ENCODE measurements around the gene AZI2. TPM values are rescaled to one million over a fixed set of nuclear protein-coding genes. Genes with fewer than 3 reads are reported as not detected.
A peak's percentile ranks its signal among the peaks of the same experiment; 100 is the strongest.

AZI2 gene
- total RNA-seq, 1 donor from 2014 or later: 15.3 TPM

- Histone ChIP-seq H3K4me3 (no peak overlapping the region), H3K27ac (no peak overlapping the region), H3K36me3 (no peaks in the 10 kb centered on the region), H3K4me1 (no peaks in the 10 kb centered on the region), H3K9me3 (no peaks in the 10 kb centered on the region), H3K27me3 (no peaks in the 10 kb centered on the region)
- TF ChIP-seq CTCF (IDR thresholded peaks at IDR 0.05): no peak
- no peak for DNase-seq (ENCODE audit: low spot score in 2 of 2)
- intact Hi-C loops (cut with DNase I): no loop called here
Observed at GRCh38 chr3:28291577-28291976, 57.0 kb downstream of the AZI2 start.

- DNase-seq (ENCODE audit: low spot score in 2 of 2): no peak
- H3K27ac ChIP-seq: no peak overlapping the region
- no peak overlapping the region for H3K4me3 ChIP-seq
- H3K36me3 ChIP-seq: no peaks in the 10 kb centered on the region
- intact Hi-C loops (cut with DNase I): no loop called here
- H3K4me1 ChIP-seq: no peaks in the 10 kb centered on the region
- no peak for TF ChIP-seq CTCF (IDR thresholded peaks at IDR 0.05)
- no peaks in the 10 kb centered on the region for H3K9me3 ChIP-seq
- no peaks in the 10 kb centered on the region for H3K27me3 ChIP-seq
Observed at GRCh38 chr3:28290863-28291300, 57.7 kb downstream of the AZI2 start.

- Histone ChIP-seq H3K9me3 (no peaks in the 10 kb centered on the region), H3K4me1 (no peaks in the 10 kb centered on the region), H3K27ac (no peak overlapping the region), H3K27me3 (no peaks in the 10 kb centered on the region), H3K36me3 (no peaks in the 10 kb centered on the region), H3K4me3 (no peak overlapping the region)
- intact Hi-C loops (cut with DNase I): no loop called here
- no peak for DNase-seq (ENCODE audit: low spot score in 2 of 2)
- TF ChIP-seq CTCF (IDR thresholded peaks at IDR 0.05): no peak
Observed at GRCh38 chr3:28287046-28287445, 61.6 kb downstream of the AZI2 start.

- no peak for DNase-seq (ENCODE audit: low spot score in 2 of 2)
Observed at GRCh38 chr3:28286595-28286994, 62.0 kb downstream of the AZI2 start.

GRCh38 chr3:28280781-28281180 lies 67.8 kb downstream of the AZI2 start:
- H3K4me1 ChIP-seq: no peaks in the 10 kb centered on the region
- H3K9me3 ChIP-seq: no peaks in the 10 kb centered on the region
- H3K36me3 ChIP-seq: peaks cover 0 to under 1% of the 10 kb centered on the region in 2 donors
- H3K4me3 ChIP-seq: no peak overlapping the region
- intact Hi-C loops (cut with DNase I): no loop called here
- TF ChIP-seq CTCF (IDR thresholded peaks at IDR 0.05): no peak
- H3K27me3 ChIP-seq: no peaks in the 10 kb centered on the region
- H3K27ac ChIP-seq: no peak overlapping the region
- DNase-seq (ENCODE audit: low spot score in 2 of 2): no peak

More at GRCh38 chr3:28286595-28286994, 62.0 kb downstream of the AZI2 start:
- H3K36me3 ChIP-seq: no peaks in the 10 kb centered on the region
- H3K9me3 ChIP-seq: no peaks in the 10 kb centered on the region
- no peak overlapping the region for H3K4me3 ChIP-seq
- no peak overlapping the region for H3K27ac ChIP-seq
- H3K4me1 ChIP-seq: no peaks in the 10 kb centered on the region
- intact Hi-C loops (cut with DNase I): no loop called here
- no peaks in the 10 kb centered on the region for H3K27me3 ChIP-seq
- peak; percentile 17 to 50 (median 18) for TF ChIP-seq CTCF (IDR thresholded peaks at IDR 0.05)

- no peak for TF ChIP-seq CTCF (IDR thresholded peaks at IDR 0.05)
- intact Hi-C loops (cut with DNase I): no loop called here
- H3K4me3 ChIP-seq: no peak overlapping the region
- no peaks in the 10 kb centered on the region for H3K27me3 ChIP-seq
- peaks cover 0 to 1% of the 10 kb centered on the region in 2 donors for H3K9me3 ChIP-seq
- H3K4me1 ChIP-seq: no peaks in the 10 kb centered on the region
- peaks cover 0 to 6% of the 10 kb centered on the region in 2 donors for H3K36me3 ChIP-seq
- DNase-seq (ENCODE audit: low spot score in 2 of 2): no peak
- H3K27ac ChIP-seq: no peak overlapping the region
Observed at GRCh38 chr3:28279770-28280169, 68.9 kb downstream of the AZI2 start.

All from ascending aorta (tissue), 2 donors.